Effector memory CD4-positive, alpha-beta T cell (primary cell): ENCODE data around the gene CCNY.

Experiments used
- DNase-seq, 3 donors: peaks; one replicate each; pipeline ENCODE4 v3.0.0-alpha.2; 2020
- H3K27ac ChIP-seq: 2 replicates; pipeline ENCODE4 v1.7.0; 2013; ENCODE audit warnings: mild to moderate bottlenecking, low read length, moderate library complexity; ENCODE audit not compliant: insufficient read depth, poor library complexity, severe bottlenecking
- H3K27me3 ChIP-seq: replicated peaks from 2 replicates; pipeline ENCODE4 v1.7.0; 2013; ENCODE audit warnings: mild to moderate bottlenecking, low read length; ENCODE audit not compliant: insufficient read depth, control insufficient read depth, poor library complexity, severe bottlenecking
- H3K36me3 ChIP-seq: 2 replicates; pipeline ENCODE4 v1.7.0; 2013; ENCODE audit warnings: mild to moderate bottlenecking, low read length, moderate library complexity; ENCODE audit not compliant: control insufficient read depth, insufficient read depth
- H3K4me1 ChIP-seq: 2 replicates; pipeline ENCODE4 v1.7.0; 2013; ENCODE audit warnings: low read length, mild to moderate bottlenecking; ENCODE audit not compliant: control insufficient read depth, insufficient read depth, poor library complexity, severe bottlenecking
- H3K4me3 ChIP-seq: 2 replicates; pipeline ENCODE4 v1.7.0; 2013; ENCODE audit warnings: low read length, low read depth, mild to moderate bottlenecking; ENCODE audit not compliant: insufficient read depth, poor library complexity, severe bottlenecking
- H3K9me3 ChIP-seq: 2 replicates; pipeline ENCODE4 v1.7.0; 2013; ENCODE audit warnings: mild to moderate bottlenecking, low read length, moderate library complexity; ENCODE audit not compliant: control insufficient read depth

The CCNY gene

GRCh38 chr10:35580423-35580770 lies 244.1 kb downstream of the CCNY start:
- no peaks in the 10 kb centered on the region for H3K9me3 ChIP-seq
- H3K4me1 ChIP-seq, result no peaks in the 10 kb centered on the region
- no peak overlapping the region for H3K27ac ChIP-seq
- DNase-seq, result no peak
- no peak overlapping the region for H3K4me3 ChIP-seq
- no peaks in the 10 kb centered on the region for H3K36me3 ChIP-seq
- peaks cover 3% of the 10 kb centered on the region for H3K27me3 ChIP-seq

DNA sequence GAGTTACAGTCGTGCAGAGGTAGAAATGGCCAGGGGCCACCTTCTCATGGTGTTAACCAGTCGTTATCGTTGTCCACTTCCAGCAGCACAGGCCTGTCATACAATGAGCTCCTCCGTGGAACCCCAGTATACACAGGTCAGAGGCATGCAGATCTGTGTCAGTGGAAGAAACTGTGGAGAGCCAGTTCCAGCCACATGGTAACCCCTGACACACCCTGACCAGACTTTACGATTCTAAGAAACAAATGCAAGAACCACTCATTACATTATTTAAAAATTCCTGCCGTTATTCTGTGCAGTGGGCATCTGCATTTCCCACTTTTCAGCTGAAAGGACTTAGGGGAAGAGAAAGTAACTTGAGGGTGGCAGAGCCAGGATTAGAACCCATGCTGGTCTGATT lies 245.3 kb downstream of the CCNY start:
- Histone ChIP-seq H3K4me1 (no peaks in the 10 kb centered on the region), H3K27me3 (peaks cover 3% of the 10 kb centered on the region), H3K27ac (no peak overlapping the region), H3K36me3 (no peaks in the 10 kb centered on the region), H3K9me3 (no peaks in the 10 kb centered on the region), H3K4me3 (no peak overlapping the region)
- DNase-seq, result no peak

- DNase-seq, result no peak
- Histone ChIP-seq H3K4me3 (no peak overlapping the region), H3K9me3 (no peaks in the 10 kb centered on the region)
These were observed 248.6 kb downstream of the CCNY start for GRCh38 chr10:35584946-35585345.

DNA sequence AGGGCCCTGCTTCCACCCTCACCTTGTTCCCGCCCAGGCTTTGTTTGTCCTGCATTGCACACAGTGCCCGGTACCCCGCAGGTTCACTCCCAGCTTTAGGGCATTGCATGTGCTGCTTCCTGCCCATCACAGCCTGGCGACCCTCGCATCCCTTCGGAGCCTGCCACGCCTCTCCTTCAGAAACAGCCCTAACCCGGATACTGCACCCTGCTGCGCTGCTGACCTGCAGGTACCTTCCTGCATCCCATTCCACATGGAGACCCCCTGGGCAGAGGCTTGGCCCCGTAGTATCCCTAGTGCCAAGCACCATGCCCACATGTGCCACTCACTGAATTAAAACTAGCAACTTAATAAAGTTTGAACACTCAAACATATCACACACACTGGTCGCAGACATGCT lies 249.0 kb downstream of the CCNY start:
- H3K36me3 ChIP-seq, result no peaks in the 10 kb centered on the region
- no peaks in the 10 kb centered on the region for H3K4me1 ChIP-seq
- H3K27me3 ChIP-seq, result peaks cover 2% of the 10 kb centered on the region
- H3K27ac ChIP-seq, result no peak overlapping the region
- H3K4me3 ChIP-seq, result no peak overlapping the region
- DNase-seq, result no peak
- no peaks in the 10 kb centered on the region for H3K9me3 ChIP-seq

More at GRCh38 chr10:35584946-35585345, 248.6 kb downstream of the CCNY start:
- no peak overlapping the region for H3K27ac ChIP-seq
- no peaks in the 10 kb centered on the region for H3K36me3 ChIP-seq
- peaks cover 3% of the 10 kb centered on the region for H3K27me3 ChIP-seq
- H3K4me1 ChIP-seq, result no peaks in the 10 kb centered on the region

DNA sequence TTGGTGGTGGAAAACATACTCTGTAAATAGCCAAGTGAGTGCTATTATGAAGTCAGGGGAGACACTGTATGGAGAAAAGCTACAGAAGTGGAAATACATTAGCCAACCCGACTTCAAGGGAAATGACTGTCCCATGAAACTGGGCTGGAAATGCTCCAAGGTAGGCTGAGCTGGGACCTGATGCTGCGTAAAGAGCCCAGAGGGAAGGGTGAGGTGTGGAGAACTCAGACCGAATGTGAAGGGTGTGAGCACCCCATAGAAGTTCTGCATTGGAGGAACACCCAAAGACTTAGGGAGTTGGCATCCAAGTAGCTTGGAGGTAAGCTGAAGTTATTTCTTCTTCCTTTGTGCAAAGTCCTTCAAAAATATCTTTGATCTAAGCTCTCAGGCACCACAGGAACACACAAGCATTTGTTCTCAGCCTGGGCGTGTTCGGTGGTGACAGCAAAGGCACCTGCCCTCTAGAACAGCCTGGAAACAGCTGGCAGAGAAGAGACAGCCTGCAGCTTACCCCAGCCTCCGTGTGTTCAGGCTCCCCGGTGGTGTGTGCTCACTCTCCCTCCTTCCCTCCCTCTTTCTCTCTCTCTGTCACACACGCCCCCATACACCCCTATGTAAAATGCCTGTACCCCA lies 249.7 kb downstream of the CCNY start:
- DNase-seq, result no peak
- H3K4me1 ChIP-seq, result no peaks in the 10 kb centered on the region
- H3K9me3 ChIP-seq, result no peaks in the 10 kb centered on the region
- H3K36me3 ChIP-seq, result no peaks in the 10 kb centered on the region
- H3K4me3 ChIP-seq, result no peak overlapping the region
- no peak overlapping the region for H3K27ac ChIP-seq
- no peaks in the 10 kb centered on the region for H3K27me3 ChIP-seq

DNA sequence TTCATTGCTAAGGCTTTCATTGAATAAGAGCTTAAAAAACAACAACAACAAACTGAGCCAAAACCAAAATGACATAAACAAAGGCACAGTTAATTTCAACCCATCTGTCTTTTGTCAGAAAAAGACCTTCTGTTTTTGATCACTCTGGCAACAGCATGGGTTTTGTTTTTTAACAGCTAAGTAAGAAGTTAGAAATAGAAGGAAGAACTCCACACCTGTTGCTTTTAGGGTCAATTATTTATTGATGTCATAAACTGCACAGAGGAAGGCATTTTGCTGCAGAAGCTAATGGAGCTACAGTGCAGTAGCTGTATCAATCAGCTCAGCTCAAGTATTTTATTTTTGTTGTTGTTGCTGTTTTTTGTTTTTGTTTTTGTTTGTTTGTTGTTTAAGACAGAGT lies 252.5 kb downstream of the CCNY start:
- no peaks in the 10 kb centered on the region for H3K9me3 ChIP-seq
- H3K36me3 ChIP-seq, result no peaks in the 10 kb centered on the region
- no peaks in the 10 kb centered on the region for H3K27me3 ChIP-seq
- no peak for DNase-seq
- H3K4me3 ChIP-seq, result no peak overlapping the region
- H3K27ac ChIP-seq, result no peak overlapping the region
- H3K4me1 ChIP-seq, result no peaks in the 10 kb centered on the region

- Histone ChIP-seq H3K4me3 (no peak overlapping the region), H3K27me3 (no peaks in the 10 kb centered on the region), H3K27ac (no peak overlapping the region), H3K4me1 (no peaks in the 10 kb centered on the region), H3K9me3 (no peaks in the 10 kb centered on the region), H3K36me3 (no peaks in the 10 kb centered on the region)
- no peak for DNase-seq
These were observed 256.1 kb downstream of the CCNY start for GRCh38 chr10:35592441-35592840.

- H3K36me3 ChIP-seq, result no peaks in the 10 kb centered on the region
- H3K9me3 ChIP-seq, result no peaks in the 10 kb centered on the region
- no peaks in the 10 kb centered on the region for H3K27me3 ChIP-seq
- H3K27ac ChIP-seq, result no peak overlapping the region
- no peak overlapping the region for H3K4me3 ChIP-seq
- H3K4me1 ChIP-seq, result no peaks in the 10 kb centered on the region
- DNase-seq, result no peak
These were observed 258.1 kb downstream of the CCNY start for GRCh38 chr10:35594115-35595079.

GRCh38 chr10:35595106-35595505 lies 258.8 kb downstream of the CCNY start:
- no peaks in the 10 kb centered on the region for H3K9me3 ChIP-seq

DNA sequence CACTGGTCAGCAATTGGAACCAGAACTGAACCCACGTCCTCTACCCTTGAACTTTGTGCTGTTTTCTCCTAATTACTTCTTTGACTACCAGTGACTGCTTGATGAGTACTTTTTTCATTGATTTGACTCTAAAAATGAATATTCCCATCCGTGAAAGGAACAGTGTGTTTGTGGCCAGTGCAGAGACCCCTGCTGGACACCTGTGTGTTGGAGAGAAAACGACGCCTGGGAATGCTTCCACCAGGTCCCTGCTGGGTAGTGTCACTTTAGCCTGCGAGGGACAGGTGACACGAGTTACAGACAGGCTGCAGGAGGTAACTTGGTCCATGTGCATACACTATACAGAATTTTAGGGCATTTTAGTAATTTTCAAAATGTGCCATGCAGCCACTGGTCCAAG lies 262.1 kb downstream of the CCNY start:
- H3K4me3 ChIP-seq, result no peak overlapping the region
- no peaks in the 10 kb centered on the region for H3K36me3 ChIP-seq
- H3K27me3 ChIP-seq, result no peaks in the 10 kb centered on the region
- no peak for DNase-seq
- H3K4me1 ChIP-seq, result no peaks in the 10 kb centered on the region
- H3K9me3 ChIP-seq, result no peaks in the 10 kb centered on the region
- no peak overlapping the region for H3K27ac ChIP-seq

More at GRCh38 chr10:35595106-35595505, 258.8 kb downstream of the CCNY start:
- Histone ChIP-seq H3K27me3 (no peaks in the 10 kb centered on the region), H3K27ac (no peak overlapping the region), H3K4me3 (no peak overlapping the region), H3K4me1 (no peaks in the 10 kb centered on the region), H3K36me3 (no peaks in the 10 kb centered on the region)
- DNase-seq, result no peak
